ENCODE data around the gene RDX. TPM values are rescaled to one million over a fixed set of nuclear protein-coding genes. Genes with fewer than 3 reads are reported as not detected.
A peak's percentile ranks its signal among the peaks of the same experiment; 100 is the strongest.
"Not testable (repeated sequence)": the region's sequence is repeated elsewhere in the genome, so short reads cannot be mapped to it uniquely, and the experiment has no call there.

Gene RDX
- polyA plus RNA-seq, 10 donors, result 67.0 to 103 (median 81.1) TPM

DNA sequence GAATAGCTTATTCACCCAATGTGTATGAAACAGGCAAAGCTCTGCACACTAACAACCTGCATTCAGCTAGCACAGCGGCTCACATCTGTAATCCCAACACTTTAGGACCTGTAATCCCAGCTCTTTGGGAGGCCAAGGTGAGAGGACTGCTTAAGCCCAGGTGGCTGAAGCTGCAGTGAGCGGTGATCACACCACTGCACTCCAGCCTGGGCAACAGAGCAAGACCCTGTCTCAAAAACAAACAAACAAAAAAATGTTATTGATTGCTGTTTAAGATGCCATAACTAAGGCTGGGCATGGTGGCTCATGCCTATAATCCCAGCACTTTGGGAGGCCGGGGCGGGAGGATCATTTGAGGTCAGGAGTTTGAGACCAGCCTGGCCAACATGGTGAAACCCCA, 15.8 kb downstream of the RDX start:
- not testable (repeated sequence) for DNase-seq

DNA sequence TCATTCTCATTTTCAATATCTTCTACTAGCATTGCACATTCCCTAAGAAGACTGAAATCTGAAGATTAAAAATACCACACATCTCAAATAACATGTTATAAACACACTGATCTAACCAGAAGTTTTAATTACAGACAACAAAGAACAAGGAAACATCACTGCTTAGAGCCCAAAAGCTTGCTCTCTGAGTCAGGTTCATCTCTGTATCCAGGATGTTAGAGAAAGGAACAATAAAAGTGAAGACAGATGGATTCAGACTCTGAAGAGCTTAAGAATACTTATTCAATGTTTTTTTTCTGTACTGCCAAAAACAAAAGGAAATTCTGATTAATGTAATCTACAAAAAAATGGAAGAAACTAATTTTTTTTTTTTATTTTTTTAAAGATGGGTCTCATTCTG, 16.5 kb downstream of the RDX start:
- no peak for DNase-seq

DNA sequence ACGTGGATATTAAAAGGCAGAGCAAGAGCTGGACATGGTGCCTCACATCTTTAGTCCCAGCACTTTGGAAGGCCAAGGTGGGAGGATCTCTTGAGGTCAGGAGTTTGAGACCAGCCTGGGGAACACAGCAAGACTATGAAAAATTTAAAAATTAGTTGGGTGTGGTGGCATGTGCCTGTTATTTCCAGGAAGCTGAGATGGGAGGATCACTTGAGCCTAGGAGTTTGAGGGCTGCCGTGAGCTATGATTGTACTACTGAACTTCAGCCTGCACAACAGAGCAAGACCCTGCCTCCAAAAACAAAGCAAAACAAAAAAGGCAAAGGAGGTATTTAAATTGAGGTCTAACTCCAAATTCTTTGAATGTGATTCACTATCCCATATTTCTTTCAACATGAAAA, 23.5 kb downstream of the RDX start:
- no peak for DNase-seq

DNA sequence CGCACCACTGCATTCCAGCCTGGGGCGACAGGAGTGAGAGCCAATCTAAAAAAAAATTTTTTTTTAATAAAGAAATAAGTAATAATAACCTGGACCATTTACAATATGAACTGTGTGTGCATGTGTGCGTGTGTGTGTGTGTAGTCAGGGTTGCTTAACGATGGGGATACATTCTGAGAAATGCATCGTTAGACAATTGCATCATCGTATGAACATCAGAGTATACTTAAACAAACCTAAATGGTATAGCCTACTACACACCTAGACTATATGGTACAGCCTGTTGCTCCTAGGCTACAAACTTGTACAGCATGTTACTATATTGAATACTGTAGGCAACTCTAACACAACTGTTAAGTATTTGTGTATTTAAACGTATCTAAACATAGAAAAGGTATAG, 26.4 kb downstream of the RDX start:
- DNase-seq, result no peak

DNA sequence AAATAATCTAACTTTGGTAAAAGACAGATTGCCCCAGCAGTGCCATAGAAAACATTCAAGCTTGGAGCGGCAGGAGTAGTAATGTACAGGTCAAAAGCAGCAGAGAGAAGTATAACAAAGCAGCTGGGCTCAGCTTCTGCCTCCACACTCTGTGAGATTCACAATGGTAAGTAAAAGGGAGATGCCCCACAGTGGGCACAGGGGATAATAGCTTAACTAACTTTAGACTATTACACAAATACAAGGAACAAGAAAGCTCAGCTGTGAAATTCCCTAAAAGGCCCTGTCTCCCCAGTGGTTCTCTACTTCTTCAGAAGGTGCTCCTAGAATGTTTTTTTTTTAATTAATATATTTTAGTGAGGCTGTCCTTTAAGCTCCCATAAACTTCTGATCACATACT, 28.0 kb downstream of the RDX start:
- DNase-seq, result no peak

DNA sequence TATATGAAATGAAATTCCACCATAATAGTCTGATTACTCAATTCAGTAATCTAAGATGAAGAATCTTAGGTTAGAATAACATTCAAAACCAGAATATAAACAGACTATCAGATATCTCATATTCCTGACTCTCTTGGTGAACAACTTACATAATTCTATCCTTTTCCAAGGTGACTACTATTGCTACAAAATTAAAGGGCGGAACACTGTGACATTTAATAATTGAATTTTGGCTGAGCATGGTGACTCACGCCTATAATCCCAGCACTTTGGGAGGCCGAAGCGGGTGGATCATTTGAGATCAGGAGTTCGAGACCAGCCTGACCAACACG, 34.4 kb downstream of the RDX start:
- DNase-seq, result no peak

DNA sequence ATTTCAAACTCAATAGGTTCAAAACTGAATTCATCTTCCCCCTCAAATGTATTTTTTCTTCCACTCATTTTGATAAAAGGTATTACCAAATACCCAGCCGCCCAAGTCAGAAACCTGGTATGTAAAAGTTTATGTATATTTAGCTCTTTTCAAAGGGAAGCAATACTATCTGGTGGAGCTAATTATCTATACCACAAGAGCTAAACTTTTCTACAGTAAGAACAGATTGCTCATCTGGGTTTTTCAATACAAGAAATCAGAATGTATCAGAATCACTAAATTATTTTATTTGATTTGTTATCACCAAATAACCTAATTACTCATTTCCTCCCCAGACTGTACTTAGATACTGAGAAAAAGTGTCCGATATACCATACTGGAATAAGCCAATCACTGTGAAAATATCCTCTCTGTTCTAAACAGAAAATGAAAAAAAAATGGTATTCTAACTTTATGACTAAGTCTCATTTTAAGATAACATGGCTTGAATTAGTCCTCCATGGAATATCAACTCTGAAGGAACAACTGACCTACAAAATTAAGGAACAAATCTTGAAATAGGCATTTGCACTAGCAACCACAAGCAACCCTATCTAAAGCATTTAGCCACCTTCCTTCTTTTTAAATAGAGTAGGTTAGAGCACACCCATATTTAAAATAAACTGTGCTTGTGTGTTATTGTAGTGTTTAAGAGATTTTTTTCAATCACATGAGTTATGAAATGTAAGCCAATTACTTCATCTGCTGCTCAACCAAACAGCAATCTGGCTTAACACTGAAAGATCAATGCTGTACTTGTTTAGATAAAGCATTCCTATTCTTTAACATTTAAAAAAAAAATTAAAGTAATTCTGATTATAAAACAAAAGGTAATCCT, 35.0 kb downstream of the RDX start:
- DNase-seq, result no peak

DNA sequence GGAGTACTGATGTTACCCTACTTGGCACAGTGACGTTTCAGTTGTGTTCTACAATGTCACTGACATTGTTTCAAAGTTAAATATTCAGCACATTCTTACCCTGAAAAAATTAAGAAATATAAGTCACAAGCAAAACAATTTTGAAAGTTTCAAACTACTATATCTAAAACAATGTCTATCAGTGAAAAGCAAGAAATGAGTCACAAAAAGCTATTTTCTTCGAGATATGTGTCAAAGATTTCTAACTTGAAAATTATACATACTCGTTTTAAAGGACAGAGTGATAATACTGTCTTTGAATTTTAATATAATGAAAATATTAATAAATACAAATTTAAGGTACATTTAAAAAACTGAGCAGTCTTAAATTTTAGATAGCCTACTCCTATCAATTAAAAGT, 42.9 kb downstream of the RDX start:
- no peak for DNase-seq

DNA sequence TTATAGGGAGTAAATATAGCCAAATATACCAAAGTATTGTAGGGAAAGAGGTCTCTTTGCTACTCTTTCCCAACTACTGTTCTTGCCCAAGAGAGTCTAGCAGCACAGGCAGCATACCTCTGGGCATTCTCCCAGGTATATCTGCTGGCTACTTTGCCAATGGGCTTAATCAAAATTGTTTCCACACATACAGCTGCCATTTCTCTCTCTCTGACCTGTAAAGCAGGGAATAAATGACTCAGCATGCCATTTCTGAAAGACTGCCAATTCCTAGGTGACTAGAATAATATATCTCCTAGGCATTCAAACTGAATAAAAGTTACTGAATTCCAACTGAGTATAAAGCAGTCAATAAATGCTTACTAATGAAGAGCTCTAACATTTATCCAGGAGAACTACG, 44.6 kb downstream of the RDX start:
- DNase-seq, result peak; percentile 9 to 39 (median 9)

DNA sequence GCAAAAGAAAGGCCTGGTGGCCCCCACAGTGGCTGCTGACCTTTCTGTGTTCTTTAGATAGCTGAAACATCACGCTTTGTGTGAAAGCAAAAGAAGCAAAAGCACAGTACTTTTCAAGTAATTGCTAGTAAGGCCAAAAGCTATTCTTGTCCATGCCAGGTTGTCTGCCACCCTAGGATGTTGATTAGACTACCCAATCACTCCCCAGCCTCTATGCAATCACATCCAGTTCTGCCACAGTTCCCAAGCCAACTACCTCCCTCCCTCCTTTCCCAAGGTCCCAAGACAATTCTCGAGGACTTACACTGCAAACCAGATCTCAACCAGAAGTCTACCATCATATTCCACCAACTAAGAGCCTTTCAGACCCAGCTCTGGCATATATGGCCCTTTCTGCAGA, 46.2 kb downstream of the RDX start:
- no peak for DNase-seq

DNA sequence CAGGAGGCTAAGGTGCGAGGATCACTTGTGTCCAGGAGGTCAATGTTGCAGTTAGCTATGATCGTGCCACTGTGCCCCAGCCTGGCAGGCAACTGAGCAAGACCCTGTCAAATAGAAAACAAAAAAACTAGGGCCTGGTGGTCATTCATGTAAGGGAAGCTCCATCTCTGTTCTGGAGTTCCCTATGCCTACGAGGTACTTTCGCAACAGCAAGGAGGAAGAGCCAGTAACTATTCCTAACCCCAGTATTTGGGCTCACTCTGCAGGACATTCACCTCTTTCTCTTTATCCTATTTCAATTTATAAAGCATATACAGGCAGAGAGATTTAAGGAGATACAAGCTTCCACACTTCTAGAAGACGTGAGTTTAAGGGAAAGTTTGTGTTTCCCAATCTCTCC, 46.6 kb downstream of the RDX start:
- no peak for DNase-seq

DNA sequence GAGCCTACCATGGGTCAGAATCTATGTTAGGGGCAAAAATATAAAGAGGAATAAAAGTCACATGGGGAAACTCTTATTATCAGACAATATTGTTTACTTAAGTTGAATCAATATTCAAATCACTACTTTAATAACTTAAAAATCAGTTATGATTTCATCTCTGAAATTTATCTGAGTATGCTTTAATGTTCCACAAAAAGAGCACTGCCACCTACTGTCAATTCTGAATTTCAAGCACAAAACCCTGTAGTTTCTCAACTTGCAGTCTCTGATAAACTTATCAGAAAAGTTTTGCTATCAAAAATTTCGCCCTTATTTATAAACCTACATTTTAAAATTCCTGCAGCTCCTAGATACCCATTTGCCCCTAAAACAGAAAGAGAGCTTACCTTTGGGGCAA, 47.3 kb downstream of the RDX start:
- DNase-seq, result peak in 1 of 3 donors; percentile 13

DNA sequence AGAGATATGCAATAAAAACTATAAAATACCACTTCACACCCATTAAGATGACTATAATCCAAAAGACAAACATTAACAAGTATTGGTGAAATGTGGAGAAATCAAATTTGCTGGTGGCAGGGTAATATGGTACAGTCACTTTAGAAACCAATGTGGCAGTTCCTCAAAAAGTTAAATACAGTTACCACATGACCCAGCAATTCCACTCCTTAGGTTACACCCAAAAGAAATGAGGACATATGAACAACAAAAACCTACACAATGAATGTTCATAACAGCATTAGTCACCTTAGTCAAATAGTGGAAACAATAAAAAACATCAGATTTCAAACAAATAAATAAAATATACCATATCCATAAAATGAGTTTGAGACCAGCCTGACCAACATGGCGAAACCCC, 52.6 kb downstream of the RDX start:
- DNase-seq, result no peak

DNA sequence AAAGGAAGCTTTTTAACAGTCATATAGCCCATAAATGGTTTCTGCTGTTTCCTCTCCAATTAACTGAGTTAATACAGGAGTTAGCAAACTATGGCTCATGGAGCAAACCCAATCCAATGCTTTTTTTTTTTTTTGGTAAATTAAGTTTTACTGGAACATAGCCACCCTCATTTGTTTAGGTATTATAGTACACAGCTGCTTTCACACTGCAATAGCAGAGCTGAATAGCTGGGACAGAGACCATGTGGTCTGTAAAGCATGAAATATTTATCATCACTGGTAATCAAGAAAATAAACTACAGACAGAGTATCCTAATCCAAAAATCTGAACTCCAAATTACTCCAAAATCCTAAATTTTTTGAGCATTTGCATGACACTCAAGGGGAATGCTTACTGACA, 53.7 kb downstream of the RDX start:
- no peak for DNase-seq

DNA sequence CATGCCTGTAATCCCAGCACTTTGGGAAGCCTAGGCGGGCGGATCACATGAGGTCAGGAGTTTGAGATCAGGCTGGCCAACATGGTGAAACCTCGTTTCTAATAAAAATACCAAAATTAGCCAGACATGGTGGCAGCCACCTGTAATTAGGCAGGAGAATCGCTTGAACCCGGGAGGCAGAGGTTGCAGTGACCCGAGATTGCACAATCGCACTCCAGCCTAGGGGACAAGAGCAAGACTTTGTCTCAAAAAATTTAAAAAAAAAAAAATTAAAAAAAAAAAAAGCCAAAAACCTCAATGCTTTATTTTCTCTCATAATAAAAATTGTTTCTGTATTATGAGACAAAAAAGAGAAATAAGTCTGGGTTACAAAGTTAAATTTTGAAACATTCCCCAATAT, 54.2 kb downstream of the RDX start:
- DNase-seq, result no peak

DNA sequence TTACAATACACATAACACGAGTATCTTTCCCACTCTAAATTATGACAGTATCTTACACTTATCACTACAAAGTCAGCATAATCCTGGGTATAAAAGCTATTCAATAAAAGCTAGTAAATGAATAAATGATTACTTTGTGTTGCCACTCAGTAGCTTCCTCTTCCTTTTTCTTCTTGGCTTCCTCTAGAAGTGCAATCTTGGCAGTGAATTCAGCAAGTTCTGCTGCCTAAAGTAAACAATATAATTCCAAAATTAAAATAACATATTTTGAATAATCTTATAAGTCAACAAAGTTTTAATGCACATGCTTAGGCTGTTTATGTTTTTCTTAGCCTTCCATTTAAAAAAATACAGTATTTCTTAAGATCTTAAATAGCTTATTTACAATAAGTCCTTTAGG, 60.4 kb downstream of the RDX start:
- DNase-seq, result no peak

DNA sequence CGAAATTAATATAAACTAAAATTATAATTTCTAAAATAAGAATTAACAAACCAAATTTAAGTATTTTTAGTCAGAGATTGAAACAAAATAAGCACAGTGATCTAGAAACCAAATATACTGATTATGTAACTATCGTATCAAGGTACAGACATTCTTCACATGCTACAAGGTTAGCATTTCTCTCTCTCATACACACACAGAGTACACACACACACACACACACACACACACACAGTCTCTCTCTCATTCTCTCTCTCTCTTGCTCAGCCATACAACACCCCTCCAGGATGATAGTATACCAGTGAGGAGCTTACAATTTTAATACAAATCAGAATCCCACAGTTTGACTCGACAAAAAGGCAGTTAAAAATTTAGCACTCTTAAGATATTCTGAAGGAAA, 66.0 kb downstream of the RDX start:
- DNase-seq, result no peak

DNA sequence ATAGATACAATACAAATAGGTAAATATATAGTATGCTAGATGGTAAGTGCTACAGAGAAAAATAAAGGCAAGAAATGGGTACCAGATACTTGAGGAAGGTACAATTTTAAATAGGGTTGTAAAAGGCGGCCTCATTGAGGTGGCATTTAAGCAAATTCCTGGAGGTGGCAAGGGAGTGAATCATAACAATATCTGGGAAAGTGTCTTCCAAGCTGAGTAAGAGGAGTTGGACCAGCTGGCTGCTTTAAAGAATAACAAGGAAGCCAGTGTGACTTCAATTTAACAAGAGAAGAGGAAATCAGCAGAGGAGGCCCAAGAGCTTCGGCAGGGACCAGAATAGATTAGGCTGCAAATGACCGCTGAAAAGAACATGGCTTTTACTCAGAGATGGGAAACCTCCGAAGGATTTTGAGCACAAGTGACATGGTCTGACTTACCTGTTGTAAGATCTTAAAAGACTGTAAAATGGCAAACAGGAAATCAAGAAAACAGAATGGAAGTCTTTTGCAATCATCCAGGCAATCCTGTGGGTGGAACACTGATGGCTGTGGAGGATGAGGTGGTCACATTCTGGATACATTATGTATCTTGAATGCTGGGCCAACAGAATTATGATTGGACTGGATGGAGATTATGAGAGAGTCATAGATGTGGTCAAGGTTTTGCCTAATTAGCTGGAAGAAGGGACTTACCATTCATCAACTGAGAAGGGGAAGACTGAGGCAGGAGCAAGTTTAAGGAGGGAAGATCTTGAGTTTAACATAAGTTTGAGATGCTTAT, 77.2 kb downstream of the RDX start:
- no peak for DNase-seq

DNA sequence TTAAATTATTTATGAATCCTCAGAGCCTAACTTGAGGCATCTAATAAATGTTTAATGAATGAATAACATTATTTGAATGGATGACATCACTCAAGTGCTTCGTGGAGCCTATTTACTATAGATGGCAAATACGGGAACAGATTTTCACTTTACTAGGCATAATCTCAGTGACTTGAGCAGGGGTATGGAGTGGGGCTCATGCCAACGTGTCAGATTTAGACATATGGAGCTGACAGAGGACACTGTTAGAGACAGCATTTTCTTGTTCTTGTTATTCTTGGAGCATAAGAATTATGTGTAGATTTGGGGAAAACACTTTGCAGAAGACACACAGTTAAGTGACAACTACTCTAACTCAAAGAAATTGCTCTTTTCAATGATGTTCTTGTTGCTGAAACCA, 78.5 kb downstream of the RDX start:
- no peak for DNase-seq

DNA sequence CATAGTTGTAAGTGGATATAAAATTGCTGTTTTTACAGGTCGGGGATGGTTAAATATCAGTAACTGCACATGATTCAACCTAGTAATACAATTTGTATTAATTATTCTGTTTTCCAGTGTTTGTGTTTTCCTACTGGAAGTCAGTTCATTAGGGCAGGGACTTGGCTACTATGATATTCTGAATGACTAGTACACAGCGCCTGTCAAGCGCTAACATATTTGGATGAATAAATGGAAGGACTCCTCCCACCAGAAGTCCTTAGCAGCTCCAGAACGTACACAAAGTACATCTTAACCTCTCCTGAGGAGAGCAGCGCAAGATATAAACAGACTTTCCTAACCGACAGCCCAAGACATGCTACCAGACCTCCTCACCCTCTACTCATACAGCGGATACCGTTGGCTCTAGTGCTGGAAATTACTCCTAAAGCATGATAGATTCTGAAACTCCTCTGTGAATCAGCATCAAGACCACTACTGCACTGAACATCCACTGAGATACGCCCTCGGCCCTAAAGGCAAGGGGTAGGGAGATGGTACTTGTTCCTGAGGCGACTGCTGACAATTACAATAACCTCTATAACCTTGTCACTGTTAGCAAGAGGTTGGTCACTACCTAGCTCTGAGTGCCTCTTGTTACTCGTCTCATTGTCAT, 79.1 kb downstream of the RDX start:
- DNase-seq, result no peak

DNA sequence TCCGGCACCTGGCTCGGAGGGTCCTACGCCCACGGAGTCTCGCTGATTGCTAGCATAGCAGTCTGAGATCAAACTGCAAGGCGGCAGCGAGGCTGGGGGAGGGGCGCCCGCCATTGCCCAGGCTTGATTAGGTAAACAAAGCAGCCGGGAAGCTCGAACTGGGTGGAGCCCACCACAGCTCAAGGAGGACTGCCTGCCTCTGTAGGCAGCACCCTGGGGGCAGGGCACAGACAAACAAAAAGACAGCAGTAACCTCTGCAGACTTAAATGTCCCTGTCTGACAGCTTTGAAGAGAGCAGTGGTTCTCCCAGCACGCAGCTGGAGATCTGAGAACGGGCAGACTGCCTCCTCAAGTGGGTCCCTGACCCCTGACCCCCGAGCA, 87.1 kb downstream of the RDX start:
- not testable (repeated sequence) for DNase-seq

DNA sequence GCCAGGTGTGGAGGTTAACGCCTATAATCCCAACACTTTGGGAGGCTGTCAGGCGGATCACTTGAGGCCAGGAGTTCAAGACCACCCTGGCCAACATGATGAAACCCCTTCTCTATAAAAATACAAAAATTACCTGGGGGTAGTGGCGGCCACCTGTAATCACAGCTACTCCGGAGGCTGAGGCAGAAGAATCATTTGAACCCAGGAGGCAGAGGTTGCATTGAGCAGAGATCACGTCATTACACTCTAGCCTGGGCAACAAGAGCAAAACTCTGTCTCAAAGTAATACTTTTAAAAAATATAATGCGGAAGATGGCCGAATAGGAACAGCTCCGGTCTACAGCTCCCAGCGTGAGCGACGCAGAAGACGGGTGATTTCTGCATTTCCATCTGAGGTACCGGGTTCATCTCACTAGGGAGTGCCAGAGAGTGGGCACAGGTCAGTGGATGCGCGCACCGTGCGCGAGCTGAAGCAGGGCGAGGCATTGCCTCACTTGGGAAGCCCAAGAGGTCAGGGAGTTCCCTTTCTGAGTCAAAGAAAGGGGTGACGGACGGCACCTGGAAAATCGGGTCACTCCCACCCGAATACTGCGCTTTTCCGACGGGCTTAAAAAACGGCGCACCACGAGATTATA, 87.6 kb downstream of the RDX start:
- DNase-seq, result not testable (repeated sequence)

All from muscle of back (tissue), 11 donors.